Measurements from ENCODE around the gene RPP25.

- no peak for TF ChIP-seq POLR2A (IDR thresholded peaks at IDR 0.05)
- TF ChIP-seq CTCF (IDR thresholded peaks at IDR 0.05): no peak
- no peak for TF ChIP-seq POLR2AphosphoS5 (IDR thresholded peaks at IDR 0.05)
These were observed 984 bp upstream of the RPP25 start for GRCh38 chr15:74957476-74958035.
